Measurements from ENCODE around the gene BCL7A. TPM values are rescaled to one million over a fixed set of nuclear protein-coding genes. Genes with fewer than 3 reads are reported as not detected.

Gene BCL7A
- polyA plus RNA-seq, 1 of the 3 experiments (the other 2 are of a cell fraction) = 34.0 TPM

DNA sequence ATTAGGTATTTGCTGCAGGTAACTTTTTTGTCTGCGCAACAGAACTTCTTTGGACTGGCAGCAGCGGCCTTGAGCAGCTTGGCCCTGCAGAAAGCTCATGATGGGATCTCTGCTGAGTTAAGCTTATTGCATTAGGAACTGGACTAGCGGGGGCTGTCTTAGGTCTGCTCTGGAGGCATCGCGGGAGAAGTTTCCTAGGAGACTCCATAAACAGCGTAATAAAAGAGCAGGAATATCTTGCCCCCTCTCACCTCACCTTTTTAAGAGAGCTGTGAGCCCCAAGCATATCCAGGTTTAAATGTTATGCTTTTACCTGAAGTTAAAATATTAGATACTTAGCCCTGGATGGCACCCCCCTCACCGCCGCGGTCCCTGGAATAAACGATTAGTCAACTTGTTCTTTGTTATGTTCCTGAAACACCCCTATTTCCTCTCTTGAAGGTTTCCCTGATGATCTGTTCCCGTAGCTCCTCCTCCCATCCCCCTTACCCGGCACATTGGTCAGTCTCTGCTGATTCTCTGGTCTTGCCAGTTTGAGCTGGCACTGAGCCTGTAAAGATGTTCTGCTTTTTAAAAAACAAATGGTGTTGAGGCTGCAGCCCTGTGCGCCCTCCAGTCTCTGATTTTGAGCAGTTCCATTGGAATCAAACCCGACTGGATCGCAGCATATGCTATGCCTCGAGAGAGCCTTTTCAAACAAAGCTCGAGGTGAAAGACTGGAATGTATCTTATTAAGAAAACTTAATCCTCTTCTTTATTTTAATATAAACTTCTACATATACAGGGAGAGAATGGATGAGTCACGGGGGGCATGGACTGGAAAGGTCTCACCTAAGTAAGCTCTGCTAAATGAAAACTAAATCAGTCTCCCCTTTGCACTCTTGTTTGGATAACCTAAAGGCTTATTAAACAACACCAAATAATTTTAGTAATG lies 58.7 kb downstream of the BCL7A start (continued):
- TF ChIP-seq, protein P1, sequence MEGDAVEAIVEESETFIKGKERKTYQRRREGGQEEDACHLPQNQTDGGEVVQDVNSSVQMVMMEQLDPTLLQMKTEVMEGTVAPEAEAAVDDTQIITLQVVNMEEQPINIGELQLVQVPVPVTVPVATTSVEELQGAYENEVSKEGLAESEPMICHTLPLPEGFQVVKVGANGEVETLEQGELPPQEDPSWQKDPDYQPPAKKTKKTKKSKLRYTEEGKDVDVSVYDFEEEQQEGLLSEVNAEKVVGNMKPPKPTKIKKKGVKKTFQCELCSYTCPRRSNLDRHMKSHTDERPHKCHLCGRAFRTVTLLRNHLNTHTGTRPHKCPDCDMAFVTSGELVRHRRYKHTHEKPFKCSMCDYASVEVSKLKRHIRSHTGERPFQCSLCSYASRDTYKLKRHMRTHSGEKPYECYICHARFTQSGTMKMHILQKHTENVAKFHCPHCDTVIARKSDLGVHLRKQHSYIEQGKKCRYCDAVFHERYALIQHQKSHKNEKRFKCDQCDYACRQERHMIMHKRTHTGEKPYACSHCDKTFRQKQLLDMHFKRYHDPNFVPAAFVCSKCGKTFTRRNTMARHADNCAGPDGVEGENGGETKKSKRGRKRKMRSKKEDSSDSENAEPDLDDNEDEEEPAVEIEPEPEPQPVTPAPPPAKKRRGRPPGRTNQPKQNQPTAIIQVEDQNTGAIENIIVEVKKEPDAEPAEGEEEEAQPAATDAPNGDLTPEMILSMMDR (IDR thresholded peaks at IDR 0.05) = no peak
- TF ChIP-seq FOSL2 (IDR thresholded peaks at IDR 0.05; ENCODE audit: borderline replicate concordance, low read depth) (0 out of 2 replicates have a peak, but pooled peaks have one; percentile 3), TCF12 (IDR thresholded peaks at IDR 0.05) (peak; percentile 72)

DNA sequence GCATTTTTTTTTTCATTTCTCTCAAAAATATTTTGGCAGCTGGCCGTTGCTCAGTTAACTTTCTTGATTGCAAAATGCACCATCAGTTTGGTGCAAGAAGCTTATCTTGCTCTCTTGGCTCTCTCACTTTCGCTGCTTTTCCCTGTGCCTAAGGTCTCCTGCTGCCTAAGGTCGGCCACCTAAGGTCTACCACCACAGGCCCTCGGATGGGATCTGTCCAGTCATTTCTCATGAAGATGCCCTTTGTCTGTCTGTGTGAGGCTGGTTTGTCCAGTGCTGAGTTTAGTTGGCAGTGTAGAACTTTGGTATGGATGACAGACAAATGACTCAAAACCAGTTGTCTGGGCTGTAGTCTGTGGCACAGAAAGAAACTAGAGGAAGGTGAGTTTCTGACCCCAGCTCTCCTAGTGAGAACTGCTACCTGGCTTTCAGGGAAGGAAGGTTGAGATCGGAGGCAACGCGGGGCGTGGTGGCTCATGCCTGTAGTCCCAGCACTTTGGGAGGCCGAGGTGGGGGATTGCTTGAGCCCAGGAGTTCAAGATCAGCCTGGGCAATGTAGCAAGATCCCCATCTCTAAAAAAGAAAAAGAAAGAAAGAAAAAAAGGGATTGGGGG lies 59.5 kb downstream of the BCL7A start:
- H3K9ac ChIP-seq = peak overlapping the region; percentile 73; the same call in 1 of the 2 replicates
- ChIA-PET POLR2A (interaction anchor here (1.4 kb wide), 1 partner anchor 17 kb away, joined by 4 read pairs; no protein-coding TSS in a partner anchor), CTCF (interaction anchor here (0.6 to 2.2 kb wide), 8 partner anchors 9 to 46 kb away, joined by 3 to 22 read pairs (median 4); no protein-coding TSS in a partner anchor)
- peaks cover 9 to 11% of the 10 kb centered on the region in 2 experiments for H3K36me3 ChIP-seq (replicated peaks in 1 of 2; ENCODE audit: control insufficient read depth in 1 of 2, insufficient read depth in 2 of 2, low read length in 1 of 2)
- peaks cover 74% of the 10 kb centered on the region for H3K79me2 ChIP-seq (ENCODE audit: insufficient read depth)
- no peaks in the 10 kb centered on the region for H3K9me3 ChIP-seq
- peaks cover 29% of the 10 kb centered on the region for H3F3A ChIP-seq (replicated peaks; ENCODE audit: insufficient read depth)
- TF ChIP-seq MEF2A (IDR thresholded peaks at IDR 0.05; ENCODE audit: borderline replicate concordance, low read depth) (no peak), TEAD4 (IDR thresholded peaks at IDR 0.05; ENCODE audit: borderline replicate concordance, insufficient read depth) (no peak), FOSL2 (IDR thresholded peaks at IDR 0.05; ENCODE audit: borderline replicate concordance, low read depth) (peak; percentile 27; the same call in 1 of the 2 replicates)
- TF ChIP-seq, protein P2, sequence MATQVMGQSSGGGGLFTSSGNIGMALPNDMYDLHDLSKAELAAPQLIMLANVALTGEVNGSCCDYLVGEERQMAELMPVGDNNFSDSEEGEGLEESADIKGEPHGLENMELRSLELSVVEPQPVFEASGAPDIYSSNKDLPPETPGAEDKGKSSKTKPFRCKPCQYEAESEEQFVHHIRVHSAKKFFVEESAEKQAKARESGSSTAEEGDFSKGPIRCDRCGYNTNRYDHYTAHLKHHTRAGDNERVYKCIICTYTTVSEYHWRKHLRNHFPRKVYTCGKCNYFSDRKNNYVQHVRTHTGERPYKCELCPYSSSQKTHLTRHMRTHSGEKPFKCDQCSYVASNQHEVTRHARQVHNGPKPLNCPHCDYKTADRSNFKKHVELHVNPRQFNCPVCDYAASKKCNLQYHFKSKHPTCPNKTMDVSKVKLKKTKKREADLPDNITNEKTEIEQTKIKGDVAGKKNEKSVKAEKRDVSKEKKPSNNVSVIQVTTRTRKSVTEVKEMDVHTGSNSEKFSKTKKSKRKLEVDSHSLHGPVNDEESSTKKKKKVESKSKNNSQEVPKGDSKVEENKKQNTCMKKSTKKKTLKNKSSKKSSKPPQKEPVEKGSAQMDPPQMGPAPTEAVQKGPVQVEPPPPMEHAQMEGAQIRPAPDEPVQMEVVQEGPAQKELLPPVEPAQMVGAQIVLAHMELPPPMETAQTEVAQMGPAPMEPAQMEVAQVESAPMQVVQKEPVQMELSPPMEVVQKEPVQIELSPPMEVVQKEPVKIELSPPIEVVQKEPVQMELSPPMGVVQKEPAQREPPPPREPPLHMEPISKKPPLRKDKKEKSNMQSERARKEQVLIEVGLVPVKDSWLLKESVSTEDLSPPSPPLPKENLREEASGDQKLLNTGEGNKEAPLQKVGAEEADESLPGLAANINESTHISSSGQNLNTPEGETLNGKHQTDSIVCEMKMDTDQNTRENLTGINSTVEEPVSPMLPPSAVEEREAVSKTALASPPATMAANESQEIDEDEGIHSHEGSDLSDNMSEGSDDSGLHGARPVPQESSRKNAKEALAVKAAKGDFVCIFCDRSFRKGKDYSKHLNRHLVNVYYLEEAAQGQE (IDR thresholded peaks at IDR 0.05; ENCODE audit: low read depth, low read length) = 0 out of 2 replicates have a peak, but pooled peaks have one; percentile 55
- TF ChIP-seq, protein P3, sequence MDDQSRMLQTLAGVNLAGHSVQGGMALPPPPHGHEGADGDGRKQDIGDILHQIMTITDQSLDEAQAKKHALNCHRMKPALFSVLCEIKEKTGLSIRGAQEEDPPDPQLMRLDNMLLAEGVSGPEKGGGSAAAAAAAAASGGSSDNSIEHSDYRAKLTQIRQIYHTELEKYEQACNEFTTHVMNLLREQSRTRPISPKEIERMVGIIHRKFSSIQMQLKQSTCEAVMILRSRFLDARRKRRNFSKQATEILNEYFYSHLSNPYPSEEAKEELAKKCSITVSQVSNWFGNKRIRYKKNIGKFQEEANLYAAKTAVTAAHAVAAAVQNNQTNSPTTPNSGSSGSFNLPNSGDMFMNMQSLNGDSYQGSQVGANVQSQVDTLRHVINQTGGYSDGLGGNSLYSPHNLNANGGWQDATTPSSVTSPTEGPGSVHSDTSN (IDR thresholded peaks at IDR 0.05) = 0 out of 2 replicates have a peak, but pooled peaks have one; percentile 40
- no peaks in the 10 kb centered on the region for H3K9me2 ChIP-seq
- no peaks in the 10 kb centered on the region for H3K27me3 ChIP-seq (ENCODE audit: insufficient read depth)
- DNase-seq = no peak
- H2AFZ ChIP-seq (ENCODE audit: low read depth) = no peak overlapping the region
- H3K4me3 ChIP-seq (ENCODE audit: low read depth in 2 of 2, low read length in 1 of 2) = peak overlapping the region; percentile 73 to 74
- peaks cover 15 to 32% of the 10 kb centered on the region in 2 experiments for H3K4me1 ChIP-seq (ENCODE audit: control insufficient read depth in 1 of 2, insufficient read depth in 2 of 2, low read depth in 1 of 2, low read length in 1 of 2)
- H3K27ac ChIP-seq (ENCODE audit: low read depth in 2 of 2, low read length in 1 of 2) = peak overlapping the region; percentile 64 to 84
- H3K4me2 ChIP-seq = peak overlapping the region; percentile 92
- H4K20me1 ChIP-seq (ENCODE audit: insufficient read depth) = peaks cover 29% of the 10 kb centered on the region
- WGBS (ENCODE audit: low lambda C conversion rate) = 56% methylated on average over 9 of the region's 9 CpGs
